Gastrocnemius medialis (tissue), 4 donors: ENCODE measurements around the gene SLC35F5. TPM values are rescaled to one million over a fixed set of nuclear protein-coding genes. Genes with fewer than 3 reads are reported as not detected.
"Not testable (repeated sequence)": the region's sequence is repeated elsewhere in the genome, so short reads cannot be mapped to it uniquely, and the experiment has no call there.

Source experiments
- ATAC-seq, 2 donors: fragments of 150-250 bp; one replicate each; pipeline ENCODE4 v1.9.1; 2016
- DNase-seq, 2 donors: peaks; one replicate each; pipeline ENCODE4 v3.0.0-alpha.2; 2019
- H3K27ac ChIP-seq, 4 donors: fragments of 200-600 bp; sonication (generic); 1 replicate in 1 of 4; 2 replicates in 3 of 4; pipeline ENCODE4 v1.5.1; 2016 to 2018; ENCODE audit warnings: mild to moderate bottlenecking in 2 of 4, moderate library complexity in 1 of 4
- H3K27me3 ChIP-seq, 3 donors: fragments of 200-600 bp; sonication (generic) in 2 of 3; 1 replicate in 1 of 3; 2 replicates in 2 of 3; pipeline versions ENCODE4 v1.5.1 to v1.6.0; 2016 to 2019; ENCODE audit warnings: mild to moderate bottlenecking in 1 of 3, moderate library complexity in 1 of 3
- H3K36me3 ChIP-seq, 2 donors: fragments of 200-600 bp; sonication (generic) in 1 of 2; one replicate each; pipeline ENCODE4 v1.5.1; 2017 to 2018
- H3K4me1 ChIP-seq, 2 donors: fragments of 200-600 bp; sonication (generic) in 1 of 2; one replicate each; pipeline ENCODE4 v1.5.1; 2016 to 2017; ENCODE audit warnings: mild to moderate bottlenecking in 2 of 2
- H3K4me3 ChIP-seq, 4 donors: fragments of 200-600 bp; sonication (generic) in 3 of 4; 1 replicate in 1 of 4; 2 replicates in 3 of 4; pipeline ENCODE4 v1.5.1; 2016 to 2019; ENCODE audit warnings: mild to moderate bottlenecking in 2 of 4
- H3K9me3 ChIP-seq, 3 donors: fragments of 200-600 bp; sonication (generic) in 2 of 3; 1 replicate in 1 of 3; 2 replicates in 2 of 3; pipeline ENCODE4 v1.5.1; 2016 to 2019
- CTCF ChIP-seq, 5 experiments: fragments of 450-650 bp in 3 of 5; fragments of 200-600 bp in 2 of 5; sonication (generic) in 2 of 5; IDR thresholded peaks in 4 of 5; conservative IDR thresholded peaks in 1 of 5; 1 replicate in 4 of 5; 2 replicates in 1 of 5; pipeline ENCODE4 v1.5.1; 2016 to 2019; ENCODE audit warnings: antibody characterized with exemption in 5 of 5, mild to moderate bottlenecking in 3 of 5, moderate library complexity in 3 of 5
- POLR2A ChIP-seq, 2 donors: fragments of 450-650 bp; IDR thresholded peaks; one replicate each; pipeline ENCODE4 v1.6.1; 2017; ENCODE audit warnings: antibody characterized with exemption in 2 of 2, mild to moderate bottlenecking in 2 of 2, moderate library complexity in 2 of 2
- in situ Hi-C, 4 donors: fragments of 200-750 bp; cut with MboI; loops; one replicate each; pipeline versions ENCODE4 v1.15.0 to v1.8.0; 2017; ENCODE audit warnings: low sequenced_read_pairs in 4 of 4
- intact Hi-C: fragments of 100-400 bp; cut with DNase I; formaldehyde crosslinking; loops from one replicate; pipeline ENCODE4 v1.15.1; 2023; ENCODE audit warnings: low total_unique reads
- total RNA-seq, 4 donors: library from RNA; depleted of rRNA; stranded (reverse); fragments of >200 nt; gene quantifications; one replicate each; pipeline versions ENCODE4 v1.1.0 to v1.2.3, GENCODE V29; 2016

Gene SLC35F5
- total RNA-seq, 4 donors from 2014 or later = 31.4 to 62.6 (median 49.3) TPM

GRCh38 chr2:113677330-113677729, 79.1 kb downstream of the SLC35F5 start:
- in situ Hi-C loops (no loop called here), intact Hi-C loops (no loop called here)
- Histone ChIP-seq H3K27me3 (no peaks in the 10 kb centered on the region), H3K4me3 (no peak overlapping the region), H3K27ac (no peak overlapping the region), H3K9me3 (no peaks in the 10 kb centered on the region), H3K4me1 (no peaks in the 10 kb centered on the region), H3K36me3 (no peaks in the 10 kb centered on the region)
- no peak for DNase-seq
- no peak for ATAC-seq
- TF ChIP-seq POLR2A (IDR thresholded peaks at IDR 0.05) (no peak), CTCF (IDR thresholded peaks at IDR 0.05 in 4 of 5, conservative IDR thresholded peaks at IDR 0.05 in 1 of 5) (no peak)

DNA sequence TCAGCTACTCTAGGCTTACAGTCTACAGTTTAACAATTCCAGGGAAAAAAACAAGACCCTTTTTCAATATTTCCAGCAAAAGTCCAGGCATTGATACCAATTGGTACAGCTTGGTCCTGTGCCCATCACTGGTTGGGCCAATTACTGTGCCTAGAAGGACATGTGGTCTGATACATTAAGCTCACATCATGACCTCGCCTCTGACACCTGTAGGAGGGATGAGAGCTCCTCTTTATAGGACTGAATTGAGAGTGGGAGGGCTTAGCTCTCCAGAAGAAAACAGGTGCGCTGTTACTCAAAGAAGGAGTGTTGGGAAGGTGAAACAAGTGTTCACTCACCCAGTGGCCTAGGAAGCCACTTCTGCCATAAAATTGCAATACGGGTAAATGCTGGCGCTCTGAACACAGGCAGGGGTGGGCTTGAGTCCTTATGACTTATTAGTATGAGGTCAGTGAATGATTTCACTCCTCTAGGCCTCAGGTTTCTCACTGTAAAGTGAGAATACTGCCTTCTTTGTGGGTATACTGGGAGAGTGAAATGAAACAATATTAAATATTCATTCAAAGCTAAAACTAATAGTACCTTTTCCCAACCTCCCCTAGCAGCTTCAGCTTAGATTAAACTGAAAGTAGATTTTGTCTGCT, 79.7 kb downstream of the SLC35F5 start:
- no peaks in the 10 kb centered on the region for H3K36me3 ChIP-seq

DNA sequence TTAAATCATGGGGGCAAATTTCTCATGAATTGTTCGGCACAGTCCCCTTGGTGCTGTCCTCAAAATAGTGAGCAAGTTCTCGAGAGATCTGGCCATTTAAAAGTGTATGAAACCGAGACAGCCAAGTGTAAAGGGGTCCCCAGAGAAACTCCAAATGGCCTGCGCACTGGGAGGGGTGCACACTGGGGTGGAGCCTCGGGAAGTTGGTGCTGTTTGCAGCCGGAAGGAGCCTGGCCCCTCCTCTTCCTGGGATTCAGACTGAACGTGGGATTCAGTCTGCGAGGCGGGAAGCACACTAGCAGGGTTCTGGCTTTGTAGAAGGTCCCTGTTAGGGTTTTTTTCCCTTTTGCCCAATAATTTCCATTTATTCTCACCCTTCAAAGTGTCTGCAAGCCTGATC, 80.6 kb downstream of the SLC35F5 start:
- no peak for DNase-seq
- Histone ChIP-seq H3K4me1 (no peaks in the 10 kb centered on the region), H3K36me3 (no peaks in the 10 kb centered on the region), H3K27me3 (no peaks in the 10 kb centered on the region), H3K27ac (peak overlapping the region in 2 of 4 donors; percentile 4 to 33), H3K4me3 (no peak overlapping the region), H3K9me3 (no peaks in the 10 kb centered on the region)
- TF ChIP-seq POLR2A (IDR thresholded peaks at IDR 0.05) (no peak), CTCF (IDR thresholded peaks at IDR 0.05 in 4 of 5, conservative IDR thresholded peaks at IDR 0.05 in 1 of 5) (no peak)
- intact Hi-C loops (no loop called here), in situ Hi-C loops (no loop called here)
- no peak for ATAC-seq

More for the DNA sequence above, 79.7 kb downstream of the SLC35F5 start:
- H3K4me3 ChIP-seq = no peak overlapping the region
- no peak overlapping the region for H3K27ac ChIP-seq
- intact Hi-C loops (no loop called here), in situ Hi-C loops (no loop called here)
- H3K27me3 ChIP-seq = no peaks in the 10 kb centered on the region
- DNase-seq (no peak), ATAC-seq (no peak)
- no peaks in the 10 kb centered on the region for H3K9me3 ChIP-seq
- no peaks in the 10 kb centered on the region for H3K4me1 ChIP-seq
- TF ChIP-seq CTCF (IDR thresholded peaks at IDR 0.05 in 4 of 5, conservative IDR thresholded peaks at IDR 0.05 in 1 of 5) (no peak), POLR2A (IDR thresholded peaks at IDR 0.05) (no peak)

DNA sequence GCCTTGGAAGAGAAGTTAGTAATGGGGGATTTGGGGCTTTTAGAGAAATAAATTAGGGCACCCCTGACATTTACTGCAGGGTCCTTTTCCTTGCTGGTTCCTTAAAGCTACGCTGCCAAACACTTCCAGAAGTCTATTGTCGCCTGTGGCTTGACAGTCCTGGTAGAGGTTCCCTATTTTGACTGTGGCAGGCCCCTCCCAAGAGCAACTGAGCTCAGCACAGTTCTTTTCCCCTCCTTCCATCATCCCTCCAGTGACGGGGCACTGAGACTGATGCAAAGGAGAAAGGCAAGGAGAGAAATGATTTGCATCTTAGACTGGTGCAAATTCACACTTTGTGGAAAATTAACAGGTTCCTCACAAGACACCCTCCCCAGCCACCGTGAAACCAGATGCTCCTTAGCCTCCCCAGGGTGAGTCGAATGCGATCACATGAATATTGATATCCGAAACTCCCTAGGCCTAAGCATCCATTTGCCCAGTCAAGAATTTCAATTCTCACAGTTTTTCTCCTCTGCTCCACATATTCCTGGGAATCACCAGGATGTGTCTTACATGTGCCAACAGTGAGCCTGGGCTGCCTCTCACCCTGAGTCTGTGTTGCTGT, 84.0 kb downstream of the SLC35F5 start:
- Histone ChIP-seq H3K27me3 (no peaks in the 10 kb centered on the region), H3K36me3 (no peaks in the 10 kb centered on the region), H3K4me1 (no peaks in the 10 kb centered on the region), H3K9me3 (no peaks in the 10 kb centered on the region), H3K27ac (no peak overlapping the region), H3K4me3 (no peak overlapping the region)
- ATAC-seq (no peak), DNase-seq (no peak)
- TF ChIP-seq CTCF (IDR thresholded peaks at IDR 0.05 in 4 of 5, conservative IDR thresholded peaks at IDR 0.05 in 1 of 5) (no peak), POLR2A (IDR thresholded peaks at IDR 0.05) (no peak)
- in situ Hi-C loops (no loop called here), intact Hi-C loops (no loop called here)

DNA sequence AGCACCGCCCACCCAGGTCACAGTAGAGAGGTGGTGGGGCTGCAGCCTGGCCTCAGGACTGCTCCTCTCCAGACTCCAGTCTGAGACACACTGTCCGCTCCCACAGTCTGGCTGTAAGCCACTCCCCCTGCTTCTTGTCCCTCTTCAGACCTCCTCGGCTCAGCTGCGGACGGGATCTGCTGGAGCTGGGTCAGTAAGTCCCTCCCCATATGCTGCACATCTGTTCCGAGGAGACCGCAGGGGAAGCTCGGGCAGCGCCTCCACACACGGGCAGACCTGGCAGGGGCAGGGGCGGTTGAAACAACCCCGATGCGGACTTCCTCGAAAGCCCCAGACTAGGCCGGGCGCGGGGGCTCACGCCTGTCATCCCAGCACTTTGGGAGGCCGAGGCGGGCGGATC, 87.4 kb downstream of the SLC35F5 start:
- DNase-seq, intact Hi-C loops, H3K9me3 ChIP-seq, H3K27me3 ChIP-seq, H3K4me1 ChIP-seq, H3K4me3 ChIP-seq, ATAC-seq, H3K36me3 ChIP-seq, H3K27ac ChIP-seq, in situ Hi-C loops: not testable (repeated sequence)

DNA sequence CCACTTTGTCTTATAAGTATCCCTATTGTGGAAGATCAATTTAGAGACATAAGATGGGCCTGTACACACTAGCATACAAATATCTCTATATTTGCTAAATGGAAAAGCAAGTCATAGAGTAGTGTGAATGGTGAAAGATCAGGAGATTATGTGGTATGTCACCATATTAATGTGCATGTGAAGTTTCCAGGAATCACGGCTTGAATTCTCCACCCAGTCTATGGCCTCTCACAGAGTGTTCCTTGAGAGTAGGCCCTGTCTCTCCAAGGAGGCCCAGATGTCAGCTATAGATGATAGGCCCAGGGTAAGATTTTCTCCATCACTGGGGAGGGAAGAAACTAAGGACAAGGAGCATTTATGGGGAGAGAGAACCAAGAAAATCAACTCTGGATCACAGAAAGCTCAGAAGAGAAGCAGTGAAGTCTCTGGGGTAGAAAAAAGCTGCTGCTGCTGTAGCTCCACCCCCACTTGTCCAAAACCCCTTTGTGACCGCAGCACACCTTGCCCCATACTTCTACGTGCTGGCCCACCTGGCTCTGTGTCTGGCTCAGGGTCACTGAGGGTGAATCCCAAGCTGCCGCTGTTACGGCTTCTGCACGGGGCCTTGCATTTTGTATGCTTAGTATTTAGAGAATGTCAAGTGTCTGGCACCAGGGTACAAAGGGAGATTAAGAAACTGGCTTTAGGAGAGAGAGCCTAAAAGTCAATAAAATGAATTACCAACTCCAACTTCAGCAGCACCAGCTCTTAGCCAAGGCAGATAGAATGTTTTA, 91.5 kb downstream of the SLC35F5 start:
- in situ Hi-C loops, DNase-seq, ATAC-seq: not testable (repeated sequence)

GRCh38 chr2:113663285-113664060, 93.0 kb downstream of the SLC35F5 start:
- H3K4me3 ChIP-seq, ATAC-seq, DNase-seq, H3K36me3 ChIP-seq, H3K27me3 ChIP-seq, in situ Hi-C loops, H3K4me1 ChIP-seq, H3K9me3 ChIP-seq, intact Hi-C loops, H3K27ac ChIP-seq: not testable (repeated sequence)

More for the DNA sequence above, 91.5 kb downstream of the SLC35F5 start:
- H3K4me3 ChIP-seq, H3K4me1 ChIP-seq, H3K9me3 ChIP-seq, H3K27me3 ChIP-seq, H3K36me3 ChIP-seq, H3K27ac ChIP-seq, intact Hi-C loops: not testable (repeated sequence)
